Mesendoderm (in vitro differentiated cells): ENCODE data around the gene TPP1.

Experiments used
- DNase-seq: peaks from one replicate; pipeline ENCODE4 v3.0.0; 2013
- H2AK5ac ChIP-seq: 2 replicates; pipeline ENCODE4 v1.6.1; 2013; ENCODE audit warnings: low read length, inconsistent platforms
- H2BK120ac ChIP-seq: 2 replicates; pipeline ENCODE4 v1.6.1; 2013; ENCODE audit warnings: low read depth, mild to moderate bottlenecking, low read length, moderate library complexity, mixed read lengths
- H2BK15ac ChIP-seq: replicated peaks from 2 replicates; pipeline ENCODE4 v1.6.1; 2013; ENCODE audit warnings: low read depth, mild to moderate bottlenecking, moderate library complexity
- H2BK5ac ChIP-seq: 2 replicates; pipeline ENCODE4 v1.6.1; 2013; ENCODE audit warnings: low read length, inconsistent platforms
- H3K18ac ChIP-seq: 2 replicates; pipeline ENCODE4 v1.6.1; 2013; ENCODE audit warnings: mild to moderate bottlenecking, low read length, mixed read lengths
- H3K23ac ChIP-seq: one replicate; pipeline ENCODE4 v1.6.1; 2013; ENCODE audit warnings: low read length
- H3K27ac ChIP-seq: 2 replicates; pipeline ENCODE4 v1.5.1; 2013; ENCODE audit warnings: low read depth, mild to moderate bottlenecking, inconsistent platforms, low read length, moderate library complexity
- H3K27me3 ChIP-seq: 2 replicates; pipeline ENCODE4 v1.6.1; 2013; ENCODE audit warnings: low read length, control low read depth, mild to moderate bottlenecking, inconsistent platforms; ENCODE audit not compliant: insufficient read depth, poor library complexity
- H3K36me3 ChIP-seq: 2 replicates; pipeline ENCODE4 v1.6.1; 2013; ENCODE audit warnings: low read length, inconsistent platforms; ENCODE audit not compliant: control insufficient read depth, insufficient read depth
- H3K4ac ChIP-seq: one replicate; pipeline ENCODE4 v1.6.1; 2013; ENCODE audit warnings: low read depth, mild to moderate bottlenecking, low read length, moderate library complexity
- H3K4me1 ChIP-seq: 2 replicates; pipeline ENCODE4 v1.6.1; 2013; ENCODE audit warnings: low read depth, low read length, inconsistent platforms; ENCODE audit not compliant: control insufficient read depth
- H3K4me2 ChIP-seq: 2 replicates; pipeline ENCODE4 v1.6.1; 2013; ENCODE audit warnings: low read length
- H3K4me3 ChIP-seq: 2 replicates; pipeline ENCODE4 v1.5.1; 2013; ENCODE audit warnings: mild to moderate bottlenecking, low read length
- H3K56ac ChIP-seq: one replicate; pipeline ENCODE4 v1.6.1; 2013; ENCODE audit warnings: low read length
- H3K79me1 ChIP-seq: 2 replicates; pipeline ENCODE4 v1.6.1; 2013; ENCODE audit warnings: low read length, inconsistent platforms
- H3K79me2 ChIP-seq: 2 replicates; pipeline ENCODE4 v1.6.1; 2013; ENCODE audit warnings: mild to moderate bottlenecking, low read length; ENCODE audit not compliant: control insufficient read depth, insufficient read depth
- H3K9ac ChIP-seq: 2 replicates; pipeline ENCODE4 v1.6.1; 2013; ENCODE audit warnings: low read length, inconsistent platforms
- H4K5ac ChIP-seq: one replicate; pipeline ENCODE4 v1.6.1; 2013; ENCODE audit warnings: low read length
- H4K8ac ChIP-seq: one replicate; pipeline ENCODE4 v1.6.1; 2013; ENCODE audit warnings: low read depth, mild to moderate bottlenecking, control low read depth, low read length, moderate library complexity
- WGBS: extraction: QIAGEN DNeasy Blood & Tissue Kit; methylation state at CpG from one replicate; pipeline ENCODE4 v1.1.7; 2013; ENCODE audit warnings: low lambda C conversion rate, missing lambda C conversion rate; ENCODE audit not compliant: insufficient coverage; ENCODE audit errors: extremely low coverage; 5-methylcytosine and 5-hydroxymethylcytosine counted together

TPP1 gene

DNA sequence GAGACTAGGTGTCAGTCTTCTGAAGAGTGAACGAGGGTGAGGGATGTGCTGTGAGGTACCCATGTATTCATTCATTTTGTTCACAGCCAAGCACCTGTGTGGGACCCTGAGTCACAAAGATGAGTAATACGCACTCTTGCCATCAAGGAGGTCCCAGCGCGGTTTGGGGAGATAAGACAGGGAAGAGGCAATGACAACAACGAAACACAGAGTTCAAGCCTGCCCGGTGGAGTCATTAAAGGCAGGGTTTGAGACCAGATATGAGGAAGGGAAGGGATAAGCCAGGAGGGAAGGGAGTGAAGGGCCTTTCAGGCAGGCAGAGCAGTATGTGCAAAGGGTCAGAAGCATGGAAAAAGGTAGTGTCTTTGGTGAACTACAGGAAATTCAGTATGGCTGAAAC, 31.8 kb upstream of the TPP1 start:
- no peak overlapping the region for H4K5ac ChIP-seq
- no peak overlapping the region for H2BK15ac ChIP-seq
- H3K79me2 ChIP-seq, result no peaks in the 10 kb centered on the region
- no peak overlapping the region for H3K18ac ChIP-seq
- no peak overlapping the region for H3K27ac ChIP-seq
- no peak overlapping the region for H3K4me3 ChIP-seq
- H3K4me2 ChIP-seq, result no peak overlapping the region
- H2BK120ac ChIP-seq, result no peak overlapping the region
- no peaks in the 10 kb centered on the region for H3K79me1 ChIP-seq
- no peaks in the 10 kb centered on the region for H3K36me3 ChIP-seq
- DNase-seq, result no peak
- H4K8ac ChIP-seq, result no peak overlapping the region
- no peak overlapping the region for H2BK5ac ChIP-seq
- H3K23ac ChIP-seq, result no peak overlapping the region
- H3K9ac ChIP-seq, result no peak overlapping the region
- no peaks in the 10 kb centered on the region for H3K27me3 ChIP-seq
- no CpG with 5 or more reads among the region's 6 CpGs for WGBS
- H2AK5ac ChIP-seq, result no peak overlapping the region
- H3K4me1 ChIP-seq, result peaks cover 8% of the 10 kb centered on the region
- H3K56ac ChIP-seq, result no peak overlapping the region
- no peak overlapping the region for H3K4ac ChIP-seq

DNA sequence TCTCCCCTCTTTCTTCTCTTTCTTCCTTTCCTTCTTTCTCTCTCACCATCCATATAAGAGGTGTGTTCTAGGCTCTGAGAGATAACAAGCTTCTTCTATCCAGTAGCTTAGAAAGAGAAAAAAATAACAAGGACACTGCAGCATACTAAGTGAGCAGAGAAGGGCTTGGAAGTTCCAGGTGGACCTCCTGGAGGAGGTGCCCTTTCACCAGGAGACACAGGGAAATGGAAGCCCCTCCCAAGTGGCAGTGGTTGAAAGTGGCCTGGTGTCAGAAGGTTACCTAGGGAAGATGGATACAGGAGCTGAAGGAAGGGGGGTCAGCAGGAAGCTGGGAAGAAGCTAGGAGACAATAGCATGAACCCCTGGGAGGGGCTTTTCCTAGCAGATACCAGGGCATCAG, 30.9 kb upstream of the TPP1 start:
- no peak overlapping the region for H3K9ac ChIP-seq
- no peak overlapping the region for H3K4me3 ChIP-seq
- H2BK15ac ChIP-seq, result no peak overlapping the region
- no peak overlapping the region for H3K23ac ChIP-seq
- H4K5ac ChIP-seq, result no peak overlapping the region
- no peaks in the 10 kb centered on the region for H3K36me3 ChIP-seq
- H3K4me2 ChIP-seq, result no peak overlapping the region
- H3K79me2 ChIP-seq, result no peaks in the 10 kb centered on the region
- no peaks in the 10 kb centered on the region for H3K79me1 ChIP-seq
- no peak overlapping the region for H2BK5ac ChIP-seq
- no peak for DNase-seq
- H2BK120ac ChIP-seq, result no peak overlapping the region
- H3K27ac ChIP-seq, result no peak overlapping the region
- H2AK5ac ChIP-seq, result no peak overlapping the region
- H3K56ac ChIP-seq, result no peak overlapping the region
- H3K18ac ChIP-seq, result no peak overlapping the region
- H3K4ac ChIP-seq, result no peak overlapping the region
- H3K27me3 ChIP-seq, result no peaks in the 10 kb centered on the region
- no peak overlapping the region for H4K8ac ChIP-seq
- peaks cover 8% of the 10 kb centered on the region for H3K4me1 ChIP-seq

DNA sequence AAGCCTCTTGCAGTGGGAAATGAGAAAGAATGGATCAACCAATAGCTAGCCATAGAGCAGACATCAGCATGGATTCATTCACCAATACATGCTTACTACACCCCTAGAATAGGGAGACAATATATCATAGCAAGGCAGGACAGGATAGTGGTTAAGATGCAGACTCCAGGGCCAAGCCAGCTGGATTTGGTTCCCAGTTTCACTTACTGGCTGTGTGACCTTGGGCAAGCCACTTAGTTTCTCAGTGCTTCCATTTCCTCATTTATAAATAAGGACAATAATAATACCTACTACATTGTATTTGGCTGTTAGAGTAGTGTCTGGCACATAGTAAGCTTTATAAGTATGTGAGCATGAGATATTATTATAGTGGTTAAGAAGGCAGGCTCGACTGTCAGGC, 29.3 kb upstream of the TPP1 start:
- Histone ChIP-seq H2AK5ac (no peak overlapping the region), H3K4me2 (no peak overlapping the region), H3K4me3 (no peak overlapping the region), H3K27ac (no peak overlapping the region), H3K4ac (no peak overlapping the region), H3K18ac (no peak overlapping the region), H3K9ac (no peak overlapping the region), H3K36me3 (no peaks in the 10 kb centered on the region), H2BK5ac (no peak overlapping the region), H3K23ac (no peak overlapping the region), H2BK15ac (no peak overlapping the region), H3K27me3 (no peaks in the 10 kb centered on the region), H3K56ac (no peak overlapping the region), H3K79me2 (no peaks in the 10 kb centered on the region), H3K79me1 (no peaks in the 10 kb centered on the region), H3K4me1 (peaks cover 3% of the 10 kb centered on the region), H2BK120ac (no peak overlapping the region), H4K5ac (no peak overlapping the region), H4K8ac (no peak overlapping the region)
- no peak for DNase-seq
- no CpG with 5 or more reads among the region's 1 CpG for WGBS

DNA sequence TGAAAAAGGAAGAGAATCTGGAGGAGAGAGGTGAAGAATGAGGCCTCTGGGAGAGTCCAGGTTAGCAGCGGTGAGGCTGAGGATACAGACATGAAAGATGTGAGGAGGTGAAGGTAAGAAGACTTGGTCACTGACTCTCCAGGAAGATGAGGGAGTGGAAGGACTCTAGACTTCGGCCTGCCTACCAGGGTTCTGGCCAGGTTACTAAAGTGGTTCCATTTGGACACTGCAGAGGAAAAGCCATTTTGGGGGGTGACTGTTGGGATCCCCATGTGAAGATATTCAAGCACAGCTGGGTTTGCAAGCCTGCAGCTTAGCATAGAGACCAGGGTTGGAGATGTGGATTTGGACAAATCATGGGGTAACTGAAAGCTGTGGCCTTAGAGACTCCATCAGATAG, 28.6 kb upstream of the TPP1 start:
- no peak overlapping the region for H4K8ac ChIP-seq
- no peaks in the 10 kb centered on the region for H3K79me2 ChIP-seq
- H2AK5ac ChIP-seq, result no peak overlapping the region
- no peak overlapping the region for H3K9ac ChIP-seq
- no peak overlapping the region for H3K4ac ChIP-seq
- no peak overlapping the region for H2BK120ac ChIP-seq
- no peaks in the 10 kb centered on the region for H3K36me3 ChIP-seq
- no peak overlapping the region for H3K23ac ChIP-seq
- no peak for DNase-seq
- H3K56ac ChIP-seq, result no peak overlapping the region
- H2BK15ac ChIP-seq, result no peak overlapping the region
- no peak overlapping the region for H3K18ac ChIP-seq
- H3K4me1 ChIP-seq, result peaks cover 3% of the 10 kb centered on the region
- no peak overlapping the region for H2BK5ac ChIP-seq
- H3K27me3 ChIP-seq, result no peaks in the 10 kb centered on the region
- H3K79me1 ChIP-seq, result no peaks in the 10 kb centered on the region
- H3K4me3 ChIP-seq, result no peak overlapping the region
- no peak overlapping the region for H4K5ac ChIP-seq
- no peak overlapping the region for H3K4me2 ChIP-seq
- no peak overlapping the region for H3K27ac ChIP-seq
- no CpG with 5 or more reads among the region's 2 CpGs for WGBS

DNA sequence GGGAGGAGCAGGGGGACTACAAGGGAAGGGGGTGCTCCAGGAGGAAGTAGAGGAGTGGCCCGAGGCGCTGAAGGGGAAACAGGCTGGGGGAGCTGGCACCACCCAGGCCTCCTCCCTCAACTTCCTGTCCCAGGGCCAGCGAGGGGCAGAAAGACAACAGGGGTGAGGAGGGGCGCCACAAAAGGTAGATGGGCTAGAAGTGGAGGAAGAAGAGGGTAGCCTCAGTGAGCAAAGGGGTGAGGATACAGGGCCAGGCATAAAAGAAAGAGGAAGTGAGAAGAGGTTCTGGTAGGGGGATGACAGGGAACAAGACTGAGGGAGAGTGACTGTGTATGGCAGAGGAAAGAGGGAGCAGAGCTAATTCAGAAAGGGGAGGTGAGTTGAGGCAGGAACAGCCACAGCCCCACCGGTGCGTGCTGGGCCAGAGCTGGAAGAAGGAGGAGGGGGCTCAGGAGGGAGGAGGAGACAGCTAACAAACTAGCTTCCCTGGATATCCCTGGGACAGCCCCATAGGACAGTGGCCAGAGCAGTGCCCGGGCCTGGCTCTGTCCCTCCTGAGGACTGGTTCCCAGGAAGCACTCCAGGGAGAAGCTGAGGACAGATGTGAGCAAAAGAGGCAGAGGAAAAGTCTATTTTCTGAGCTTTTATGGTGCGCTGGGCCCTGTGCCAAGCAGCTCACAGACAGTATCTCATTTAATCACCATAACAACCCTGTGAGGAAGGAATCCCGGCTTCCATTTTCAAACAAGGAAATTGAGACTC, 27.9 kb upstream of the TPP1 start:
- no CpG with 5 or more reads among the region's 9 CpGs for WGBS
- H2BK15ac ChIP-seq, result no peak overlapping the region
- no peak overlapping the region for H3K27ac ChIP-seq
- H2BK120ac ChIP-seq, result no peak overlapping the region
- H3K27me3 ChIP-seq, result no peaks in the 10 kb centered on the region
- no peaks in the 10 kb centered on the region for H3K79me2 ChIP-seq
- no peak overlapping the region for H3K4ac ChIP-seq
- H3K4me2 ChIP-seq, result no peak overlapping the region
- no peaks in the 10 kb centered on the region for H3K36me3 ChIP-seq
- H3K18ac ChIP-seq, result no peak overlapping the region
- H3K23ac ChIP-seq, result no peak overlapping the region
- peak overlapping the region; percentile 8 for H3K9ac ChIP-seq
- peak; percentile 38 for DNase-seq
- H3K79me1 ChIP-seq, result no peaks in the 10 kb centered on the region
- peak overlapping the region; percentile 11 for H3K56ac ChIP-seq
- no peak overlapping the region for H3K4me3 ChIP-seq
- no peak overlapping the region for H2AK5ac ChIP-seq
- H4K8ac ChIP-seq, result no peak overlapping the region
- no peak overlapping the region for H4K5ac ChIP-seq
- H3K4me1 ChIP-seq, result peaks cover 3% of the 10 kb centered on the region
- no peak overlapping the region for H2BK5ac ChIP-seq

DNA sequence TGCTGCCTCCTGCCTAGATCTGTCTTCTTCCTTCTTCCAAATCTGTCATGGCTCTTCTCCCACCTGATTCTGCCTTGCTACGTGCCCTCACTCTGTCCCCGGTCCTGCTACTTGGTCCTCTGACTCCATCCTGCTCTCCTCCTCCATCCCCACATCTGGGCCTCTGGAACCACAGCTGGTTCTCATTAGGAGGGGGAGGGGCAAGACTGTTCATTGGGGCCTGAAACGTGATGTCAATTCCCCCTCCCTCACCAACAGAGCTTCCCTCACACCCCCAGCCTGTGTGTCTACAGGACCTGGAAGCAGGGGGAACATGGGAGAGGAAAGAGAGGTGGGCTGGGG, 27.3 kb upstream of the TPP1 start:
- H3K4me2 ChIP-seq, result no peak overlapping the region
- H3K18ac ChIP-seq, result no peak overlapping the region
- H3K79me2 ChIP-seq, result no peaks in the 10 kb centered on the region
- no peak overlapping the region for H2BK5ac ChIP-seq
- no peak overlapping the region for H3K56ac ChIP-seq
- H2BK120ac ChIP-seq, result no peak overlapping the region
- no peak overlapping the region for H3K23ac ChIP-seq
- whole genome bisulfite sequencing, result no CpG with 5 or more reads among the region's 3 CpGs
- no peak overlapping the region for H3K4ac ChIP-seq
- no peak for DNase-seq
- H3K4me3 ChIP-seq, result no peak overlapping the region
- H3K79me1 ChIP-seq, result no peaks in the 10 kb centered on the region
- no peaks in the 10 kb centered on the region for H3K27me3 ChIP-seq
- no peak overlapping the region for H4K5ac ChIP-seq
- no peaks in the 10 kb centered on the region for H3K36me3 ChIP-seq
- H2BK15ac ChIP-seq, result no peak overlapping the region
- no peak overlapping the region for H3K27ac ChIP-seq
- H2AK5ac ChIP-seq, result no peak overlapping the region
- no peak overlapping the region for H3K9ac ChIP-seq
- H3K4me1 ChIP-seq, result peaks cover 3% of the 10 kb centered on the region
- no peak overlapping the region for H4K8ac ChIP-seq
